HEK293T (cell line): ENCODE results near the gene CDC25C.
"Not testable (repeated sequence)": the region's sequence is repeated elsewhere in the genome, so short reads cannot be mapped to it uniquely, and the experiment has no call there.

Source experiments
- ARNT ChIP-seq: fragments of 450-650 bp; IDR thresholded peaks from 2 replicates; pipeline ENCODE4 v1.6.1; 2017; ENCODE audit warnings: mild to moderate bottlenecking
- BHLHE40 ChIP-seq: fragments of 450-650 bp; IDR thresholded peaks from 2 replicates; pipeline ENCODE4 v1.6.1; 2016; ENCODE audit warnings: mild to moderate bottlenecking, moderate library complexity, borderline replicate concordance
- FOXA1 ChIP-seq: fragments of 450-650 bp; IDR thresholded peaks from 2 replicates; pipeline ENCODE4 v1.6.1; 2016; ENCODE audit warnings: mild to moderate bottlenecking
- FOXK2 ChIP-seq: fragments of 450-650 bp; IDR thresholded peaks from 2 replicates; pipeline ENCODE4 v1.6.1; 2016; ENCODE audit warnings: mild to moderate bottlenecking
- FOXM1 ChIP-seq: fragments of 450-650 bp; IDR thresholded peaks from 2 replicates; pipeline ENCODE4 v1.6.1; 2017; ENCODE audit warnings: mild to moderate bottlenecking, borderline replicate concordance
- LEF1 ChIP-seq: fragments of 450-650 bp; IDR thresholded peaks from 2 replicates; pipeline ENCODE4 v1.6.1; 2017; ENCODE audit warnings: mild to moderate bottlenecking, borderline replicate concordance
- SP1 ChIP-seq: fragments of 450-650 bp; IDR thresholded peaks from 2 replicates; pipeline ENCODE4 v1.6.1; 2017
- SUZ12 ChIP-seq: fragments of 450-650 bp; IDR thresholded peaks from 2 replicates; pipeline ENCODE4 v1.6.1; 2016; ENCODE audit warnings: mild to moderate bottlenecking
- TARDBP ChIP-seq: fragments of 450-650 bp; IDR thresholded peaks from 2 replicates; pipeline ENCODE4 v1.6.1; 2016
- TF ChIP-seq, protein P1 (sequence below): fragments of 450-650 bp; IDR thresholded peaks from 2 replicates; pipeline ENCODE4 v1.6.1; 2016

DNA sequence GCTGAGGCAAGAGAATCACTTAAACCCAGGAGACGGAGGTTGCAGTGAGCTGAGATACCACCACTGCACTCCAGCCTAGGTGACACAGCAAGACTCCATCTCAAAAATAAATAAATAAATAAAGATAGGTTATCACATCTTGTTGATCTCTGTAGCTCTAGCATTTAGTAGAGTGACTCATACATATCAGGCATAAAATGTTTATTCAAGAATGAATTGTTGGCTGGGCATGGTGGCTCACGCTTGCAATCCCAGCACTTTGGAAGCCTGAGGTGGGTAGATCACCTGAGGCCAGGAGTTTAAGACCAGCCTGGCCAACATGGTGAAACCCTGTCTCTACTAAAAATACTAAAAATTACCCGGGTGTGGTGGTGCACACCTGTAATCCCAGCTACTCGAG lies 13.4 kb downstream of the CDC25C start:
- TF ChIP-seq LEF1, SUZ12, ARNT, TARDBP, FOXM1, FOXA1, BHLHE40, FOXK2, SP1: not testable (repeated sequence)
- TF ChIP-seq, protein P1, sequence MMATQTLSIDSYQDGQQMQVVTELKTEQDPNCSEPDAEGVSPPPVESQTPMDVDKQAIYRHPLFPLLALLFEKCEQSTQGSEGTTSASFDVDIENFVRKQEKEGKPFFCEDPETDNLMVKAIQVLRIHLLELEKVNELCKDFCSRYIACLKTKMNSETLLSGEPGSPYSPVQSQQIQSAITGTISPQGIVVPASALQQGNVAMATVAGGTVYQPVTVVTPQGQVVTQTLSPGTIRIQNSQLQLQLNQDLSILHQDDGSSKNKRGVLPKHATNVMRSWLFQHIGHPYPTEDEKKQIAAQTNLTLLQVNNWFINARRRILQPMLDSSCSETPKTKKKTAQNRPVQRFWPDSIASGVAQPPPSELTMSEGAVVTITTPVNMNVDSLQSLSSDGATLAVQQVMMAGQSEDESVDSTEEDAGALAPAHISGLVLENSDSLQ: not testable (repeated sequence)
